T-cell (primary cell): Measurements from ENCODE around the gene SLC1A3. TPM values are rescaled to one million over a fixed set of nuclear protein-coding genes. Genes with fewer than 3 reads are reported as not detected.

Experiments
- ATAC-seq, 4 experiments: fragments of 200-7000 bp in 3 of 4; fragments of 150-1000 bp in 1 of 4; cut with Tn5 transposase; replicated peaks in 1 of 4; 1 replicate in 3 of 4; 2 replicates in 1 of 4; pipeline ENCODE4 v1.10.0; 2021; ENCODE audit warnings: moderate library complexity in 3 of 4, mild to moderate bottlenecking in 2 of 4, moderate number of reproducible peaks in 1 of 4
- CTCF ChIA-PET, 2 donors: fragments of 300-600 bp; sonication (Branson Sonifier 250); formaldehyde crosslinking; loops; one replicate each; lab custom pipeline; 2022; ENCODE audit warnings: antibody characterized with exemption in 2 of 2; lab: Charles Lee
- POLR2A ChIA-PET, 2 donors: fragments of 300-600 bp; sonication (Branson Sonifier 250); formaldehyde crosslinking; loops; one replicate each; lab custom pipeline; 2022; ENCODE audit warnings: antibody characterized with exemption in 2 of 2; lab: Charles Lee
- DNase-seq, 35 experiments: peaks; one replicate each; pipeline versions ENCODE4 v3.0.0 to v3.0.0-alpha.2; 2013 to 2023
- H3K27ac ChIP-seq: one replicate; pipeline ENCODE4 v1.5.1; 2013; ENCODE audit warnings: low read length
- H3K27me3 ChIP-seq, 2 experiments: replicated peaks in 1 of 2; 1 replicate in 1 of 2; 2 replicates in 1 of 2; pipeline versions ENCODE4 v1.6.1 to v1.7.0; 2013; ENCODE audit warnings: low read length in 1 of 2, mixed read lengths in 1 of 2; ENCODE audit not compliant: control insufficient read depth in 2 of 2, insufficient read depth in 2 of 2; ENCODE audit errors: extremely low read depth in 1 of 2
- H3K36me3 ChIP-seq, 2 donors: 1 replicate in 1 of 2; 2 replicates in 1 of 2; pipeline versions ENCODE4 v1.6.1 to v1.7.0; 2013; ENCODE audit warnings: low read length in 1 of 2; ENCODE audit not compliant: control insufficient read depth in 2 of 2, insufficient read depth in 1 of 2; ENCODE audit errors: extremely low read depth in 1 of 2
- H3K4me1 ChIP-seq, 2 experiments: 1 replicate in 1 of 2; 2 replicates in 1 of 2; pipeline versions ENCODE4 v1.6.1 to v1.7.0; 2013; ENCODE audit warnings: low read length in 2 of 2, mixed read lengths in 1 of 2; ENCODE audit not compliant: insufficient read depth in 2 of 2, control insufficient read depth in 1 of 2; ENCODE audit errors: extremely low read depth in 1 of 2
- H3K4me3 ChIP-seq, 2 donors: 1 replicate in 1 of 2; 2 replicates in 1 of 2; pipeline versions ENCODE4 v1.5.1 to v1.7.0; 2013; ENCODE audit warnings: mild to moderate bottlenecking in 2 of 2, low read length in 1 of 2, moderate library complexity in 1 of 2; ENCODE audit not compliant: control insufficient read depth in 1 of 2; ENCODE audit errors: extremely low read depth in 1 of 2
- H3K9me3 ChIP-seq: 2 replicates; pipeline ENCODE4 v1.7.0; 2013
- H3K27ac Mint-ChIP-seq, 2 donors: one replicate each; pipeline ENCODE4 v1.8.0; 2020 to 2021; ENCODE audit warnings: mild to moderate bottlenecking in 2 of 2, mixed read lengths in 2 of 2
- H3K27me3 Mint-ChIP-seq, 2 donors: one replicate each; pipeline ENCODE4 v1.8.0; 2021 to 2022; ENCODE audit warnings: mixed read lengths in 2 of 2
- H3K36me3 Mint-ChIP-seq: one replicate; pipeline ENCODE4 v1.8.0; 2021; ENCODE audit warnings: mixed read lengths
- H3K4me1 Mint-ChIP-seq, 3 donors: one replicate each; pipeline ENCODE4 v1.8.0; 2020 to 2022; ENCODE audit warnings: mixed read lengths in 3 of 3, mild to moderate bottlenecking in 1 of 3
- H3K4me3 Mint-ChIP-seq, 3 donors: one replicate each; pipeline ENCODE4 v1.8.0; 2020 to 2022; ENCODE audit warnings: mild to moderate bottlenecking in 3 of 3, mixed read lengths in 3 of 3, moderate library complexity in 3 of 3
- H3K9me3 Mint-ChIP-seq, 3 donors: one replicate each; pipeline ENCODE4 v1.8.0; 2020 to 2022; ENCODE audit warnings: mixed read lengths in 3 of 3
- WGBS: methylation state at CpG from one replicate; pipeline ENCODE4 v1.1.5; 2013; ENCODE audit warnings: missing lambda C conversion rate; ENCODE audit not compliant: insufficient coverage; 5-methylcytosine and 5-hydroxymethylcytosine counted together
- total RNA-seq, 35 experiments: library from RNA in 6 of 35; stranded (reverse) in 6 of 35; fragments of 120-200 nt in 1 of 35; gene quantifications; one replicate each; pipeline versions ENCODE4 v1.2.1 to v1.2.4 and lab custom pipeline; 2013 to 2026

The SLC1A3 gene
- total RNA-seq, 5 donors from 2014 or later (not counting 1 experiment from before 2014, with no cell fraction given), result 0.12 to 0.25 (median 0.23) TPM; not detected in 2

DNA sequence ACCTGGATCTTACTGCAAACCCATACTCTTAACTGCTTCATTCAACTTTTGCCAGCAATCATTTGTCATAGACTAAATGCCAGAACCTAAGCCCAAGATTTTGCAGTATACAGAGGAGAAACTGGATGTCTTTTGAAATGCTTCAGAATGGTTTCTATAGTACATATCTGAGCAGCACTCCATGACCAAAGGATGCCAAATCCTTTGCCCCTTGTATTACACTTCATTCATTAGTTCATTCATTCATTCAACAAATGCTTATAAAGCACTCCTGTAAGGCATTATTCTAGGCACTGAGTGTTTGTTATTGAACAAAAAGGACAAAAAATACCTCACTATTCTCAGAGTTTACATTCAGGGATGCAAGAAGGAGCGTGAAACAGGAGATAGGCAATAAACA is 119.9 kb downstream of the SLC1A3 start:
- Mint-ChIP-seq H3K9me3 (no peaks in the 10 kb centered on the region), H3K36me3 (no peaks in the 10 kb centered on the region), H3K4me3 (no peak overlapping the region), H3K4me1 (peaks cover 26 to 40% (median 35%) of the 10 kb centered on the region in 3 donors), H3K27me3 (peaks cover 0 to 7% of the 10 kb centered on the region in 2 donors), H3K27ac (no peak overlapping the region)
- ChIA-PET POLR2A (no interaction called here), CTCF (no interaction called here)
- no peak overlapping the region for H3K27ac ChIP-seq
- H3K9me3 ChIP-seq, result no peaks in the 10 kb centered on the region
- no peak for DNase-seq
- no CpG with 5 or more reads among the region's 1 CpG for WGBS
- no peaks in the 10 kb centered on the region for H3K36me3 ChIP-seq
- no peak overlapping the region for H3K4me3 ChIP-seq
- ATAC-seq, result no peak
- peaks cover 4 to 9% of the 10 kb centered on the region in 2 experiments for H3K4me1 ChIP-seq
- H3K27me3 ChIP-seq, result no peaks in the 10 kb centered on the region

DNA sequence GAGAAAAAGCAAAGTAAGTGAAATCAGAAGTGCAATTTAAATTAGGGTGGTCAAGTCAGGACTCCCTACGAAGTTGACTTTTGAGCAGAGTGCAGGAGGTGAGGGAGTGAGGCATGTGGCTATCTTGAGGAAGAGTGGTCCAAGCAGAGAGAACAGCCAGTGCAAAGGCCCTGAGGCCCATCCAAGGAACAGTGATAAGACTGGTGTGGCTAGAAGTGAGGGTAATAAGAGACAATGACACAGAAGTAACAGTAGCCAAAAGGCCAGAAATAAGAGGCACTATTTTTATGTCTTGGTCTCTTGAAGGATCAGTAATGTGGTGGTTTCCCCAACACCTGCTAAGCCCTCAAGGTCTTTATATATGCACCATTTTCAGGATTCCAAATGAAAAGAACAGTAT is 120.4 kb downstream of the SLC1A3 start:
- ChIA-PET POLR2A (no interaction called here), CTCF (no interaction called here)
- Histone ChIP-seq H3K4me3 (no peak overlapping the region), H3K27ac (no peak overlapping the region), H3K36me3 (no peaks in the 10 kb centered on the region), H3K27me3 (no peaks in the 10 kb centered on the region), H3K9me3 (no peaks in the 10 kb centered on the region), H3K4me1 (peaks cover 4 to 9% of the 10 kb centered on the region in 2 experiments)
- no peaks in the 10 kb centered on the region for H3K9me3 Mint-ChIP-seq
- 100% methylated on average over 1 of the region's 1 CpG for WGBS
- H3K4me1 Mint-ChIP-seq, result peaks cover 26 to 40% (median 35%) of the 10 kb centered on the region in 3 donors
- peaks cover 0 to 7% of the 10 kb centered on the region in 2 donors for H3K27me3 Mint-ChIP-seq
- H3K27ac Mint-ChIP-seq, result no peak overlapping the region
- no peak for ATAC-seq
- DNase-seq, result no peak
- no peaks in the 10 kb centered on the region for H3K36me3 Mint-ChIP-seq
- H3K4me3 Mint-ChIP-seq, result no peak overlapping the region

DNA sequence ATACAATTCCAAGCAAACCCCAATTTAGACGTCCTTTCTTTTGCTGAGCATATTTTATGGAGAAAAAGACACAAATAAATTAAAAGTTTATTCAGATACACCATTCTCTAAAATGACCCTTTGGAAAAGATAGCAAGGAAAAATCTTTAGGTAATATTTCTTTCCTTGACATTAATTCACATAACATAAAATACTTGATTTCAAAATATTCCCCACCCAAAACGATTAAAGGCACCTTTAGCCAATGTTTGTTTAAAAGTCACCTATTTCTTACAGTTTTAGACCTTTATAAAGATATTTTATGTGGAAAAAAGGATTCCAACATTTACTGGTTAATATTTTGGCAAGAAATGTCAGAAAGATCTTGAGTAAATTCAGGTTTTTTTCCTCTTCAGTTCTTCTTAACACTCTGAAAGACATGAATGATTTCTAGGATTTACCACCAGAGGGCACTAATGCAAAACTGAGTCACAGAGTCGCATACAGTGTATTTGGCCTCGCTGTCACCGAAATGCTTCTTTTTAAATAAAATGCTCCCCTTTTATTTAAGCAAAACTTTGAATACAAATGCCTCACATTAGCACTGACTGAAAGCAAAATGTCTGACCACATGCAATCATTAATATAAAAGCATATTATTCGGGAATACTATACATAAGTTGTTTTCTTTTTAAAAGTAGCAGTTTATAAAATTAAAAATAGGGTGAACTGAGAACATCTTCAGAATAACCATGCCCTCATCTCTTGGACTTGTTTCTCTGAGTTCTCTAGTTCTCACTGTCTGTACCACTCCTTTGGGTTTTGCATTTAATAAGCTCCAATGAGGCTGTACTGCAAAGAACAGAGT is 122.5 kb downstream of the SLC1A3 start:
- H3K4me3 Mint-ChIP-seq, result no peak overlapping the region
- no peaks in the 10 kb centered on the region for H3K36me3 ChIP-seq
- no peaks in the 10 kb centered on the region for H3K36me3 Mint-ChIP-seq
- ATAC-seq, result peak; percentile 44 to 61 (median 60)
- peak in 4 of 35 experiments; percentile 9 to 75 (median 21) for DNase-seq
- no peaks in the 10 kb centered on the region for H3K9me3 Mint-ChIP-seq
- WGBS, result 40% methylated on average over 1 of the region's 6 CpGs
- ChIA-PET POLR2A (interaction anchor here (0.6 to 1.0 kb wide), 3 partner anchors 8 to 103 kb away, joined by 3 to 6 read pairs (median 3); no protein-coding TSS in a partner anchor), CTCF (interaction anchor here (0.7 to 2.3 kb wide), 16 partner anchors 9 to 277 kb away, joined by 3 to 13 read pairs (median 4); no protein-coding TSS in a partner anchor)
- H3K9me3 ChIP-seq, result no peaks in the 10 kb centered on the region
- H3K27me3 ChIP-seq, result no peaks in the 10 kb centered on the region
- no peak overlapping the region for H3K4me3 ChIP-seq
- peaks cover 16 to 19% (median 17%) of the 10 kb centered on the region in 3 donors for H3K4me1 Mint-ChIP-seq
- peaks cover 3 to 7% of the 10 kb centered on the region in 2 donors for H3K27me3 Mint-ChIP-seq
- H3K4me1 ChIP-seq, result peaks cover 3 to 9% of the 10 kb centered on the region in 2 experiments
- H3K27ac Mint-ChIP-seq, result no peak overlapping the region
- H3K27ac ChIP-seq, result no peak overlapping the region

DNA sequence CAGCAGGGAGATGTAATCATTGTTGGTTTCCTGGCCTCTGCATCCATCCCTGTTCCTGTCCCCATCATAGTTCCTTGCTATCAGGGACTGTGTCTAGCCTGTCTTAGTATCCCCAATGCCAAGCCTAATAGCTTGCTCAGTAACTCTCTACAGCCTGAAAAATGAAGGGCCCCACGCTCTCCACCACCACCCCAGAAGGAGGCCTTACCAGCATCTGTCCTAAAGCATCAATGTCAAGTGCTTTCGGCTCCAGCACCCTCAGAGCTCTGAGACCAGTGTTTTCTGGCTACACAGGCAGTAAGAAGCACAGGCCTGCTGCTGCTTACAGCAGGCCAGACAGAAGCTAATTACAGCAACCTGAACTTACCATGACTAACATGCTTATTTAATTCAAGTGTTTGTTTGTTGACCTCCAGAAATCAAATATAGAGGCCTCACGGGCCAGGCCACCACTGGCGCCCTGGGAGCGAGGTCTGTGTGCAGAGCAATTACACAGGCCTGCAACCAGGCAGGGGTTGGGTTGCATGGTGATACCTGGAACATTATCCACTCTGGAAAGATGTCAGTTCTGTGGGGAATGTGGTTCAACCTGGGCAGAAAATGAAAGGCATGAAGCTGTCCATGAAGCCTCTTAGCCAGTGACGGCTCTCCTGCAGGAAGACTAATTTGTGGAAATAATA is 124.3 kb downstream of the SLC1A3 start:
- H3K4me1 Mint-ChIP-seq, result peaks cover 2 to 5% (median 4%) of the 10 kb centered on the region in 3 donors
- no peak overlapping the region for H3K27ac ChIP-seq

DNA sequence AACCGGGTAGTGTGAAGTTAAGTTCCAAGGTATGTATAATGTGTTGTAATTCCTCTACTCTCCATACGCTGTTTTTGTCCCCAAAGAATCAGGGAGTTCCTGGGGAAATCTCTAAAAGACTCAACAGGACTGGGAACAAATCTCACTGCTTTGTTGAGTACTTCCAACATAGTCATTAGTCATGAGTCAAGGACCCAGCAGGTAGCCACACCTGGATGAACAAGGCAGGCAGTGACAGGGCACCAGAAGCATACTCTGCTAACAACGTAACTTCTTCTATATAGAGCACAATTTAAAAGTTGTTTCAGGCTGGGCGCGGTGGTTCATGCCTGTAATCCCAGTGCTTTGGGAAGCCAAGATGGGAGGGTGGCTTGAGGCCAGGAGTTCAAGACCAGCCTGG is 126.8 kb downstream of the SLC1A3 start:
- Mint-ChIP-seq H3K9me3 (no peaks in the 10 kb centered on the region), H3K27me3 (peaks cover 4 to 11% of the 10 kb centered on the region in 2 donors), H3K36me3 (no peaks in the 10 kb centered on the region), H3K27ac (no peak overlapping the region), H3K4me1 (peaks cover 2 to 5% (median 4%) of the 10 kb centered on the region in 3 donors), H3K4me3 (no peak overlapping the region)
- ChIA-PET POLR2A (no interaction called here), CTCF (no interaction called here)
- H3K36me3 ChIP-seq, result no peaks in the 10 kb centered on the region
- DNase-seq (no peak), ATAC-seq (no peak)
- H3K27ac ChIP-seq, result no peak overlapping the region
- peaks cover 0 to 6% of the 10 kb centered on the region in 2 experiments for H3K27me3 ChIP-seq
- no peak overlapping the region for H3K4me3 ChIP-seq
- no peaks in the 10 kb centered on the region for H3K4me1 ChIP-seq
- H3K9me3 ChIP-seq, result no peaks in the 10 kb centered on the region
- no CpG with 5 or more reads among the region's 5 CpGs for WGBS

More for the DNA sequence above, 124.3 kb downstream of the SLC1A3 start:
- Mint-ChIP-seq H3K4me3 (no peak overlapping the region), H3K9me3 (no peaks in the 10 kb centered on the region), H3K27ac (no peak overlapping the region), H3K27me3 (peaks cover 3 to 11% of the 10 kb centered on the region in 2 donors), H3K36me3 (no peaks in the 10 kb centered on the region)
- ChIA-PET CTCF (interaction anchor here (0.6 to 2.3 kb wide), 13 partner anchors 11 to 484 kb away, joined by 3 to 13 read pairs (median 5); no protein-coding TSS in a partner anchor), POLR2A (interaction anchor here in 1 of 2 donors (0.6 kb wide), 1 partner anchor 425 kb away, joined by 4 read pairs; no protein-coding TSS in a partner anchor)
- 93% methylated on average over 3 of the region's 6 CpGs for WGBS
- no peaks in the 10 kb centered on the region for H3K9me3 ChIP-seq
- H3K36me3 ChIP-seq, result no peaks in the 10 kb centered on the region
- H3K27me3 ChIP-seq, result no peaks in the 10 kb centered on the region
- DNase-seq (no peak), ATAC-seq (no peak)
- no peak overlapping the region for H3K4me3 ChIP-seq
- H3K4me1 ChIP-seq, result no peaks in the 10 kb centered on the region

DNA sequence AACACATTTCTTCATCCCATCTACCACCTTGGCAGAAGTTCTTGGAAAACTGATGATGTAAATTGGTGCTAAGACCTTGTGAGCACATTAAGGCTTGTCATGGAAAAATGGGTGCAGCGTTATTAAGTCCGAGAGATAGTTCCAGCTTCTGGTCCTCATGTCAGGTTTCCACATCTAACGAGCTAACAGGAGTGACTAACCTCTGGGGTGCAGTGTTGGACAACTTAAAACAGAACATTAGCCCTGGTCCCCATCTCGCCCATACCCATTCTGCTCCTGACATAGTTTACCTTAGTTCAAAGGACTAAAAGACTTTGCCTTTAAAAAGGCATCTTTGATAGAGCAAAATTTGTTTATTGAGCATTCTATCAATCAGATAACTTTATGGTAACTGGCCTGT is 128.0 kb downstream of the SLC1A3 start:
- no peaks in the 10 kb centered on the region for H3K36me3 Mint-ChIP-seq
- Histone ChIP-seq H3K4me3 (no peak overlapping the region), H3K9me3 (no peaks in the 10 kb centered on the region), H3K4me1 (no peaks in the 10 kb centered on the region), H3K36me3 (no peaks in the 10 kb centered on the region), H3K27me3 (peaks cover 0 to 6% of the 10 kb centered on the region in 2 experiments), H3K27ac (no peak overlapping the region)
- no peak overlapping the region for H3K4me3 Mint-ChIP-seq
- H3K27me3 Mint-ChIP-seq, result peaks cover 7 to 16% of the 10 kb centered on the region in 2 donors
- POLR2A ChIA-PET, result no interaction called here
- WGBS, result 80% methylated on average over 3 of the region's 4 CpGs
- H3K9me3 Mint-ChIP-seq, result no peaks in the 10 kb centered on the region
- peaks cover under 1 to 2% (median 1%) of the 10 kb centered on the region in 3 donors for H3K4me1 Mint-ChIP-seq
- CTCF ChIA-PET, result interaction anchor here in 1 of 2 donors (1.0 kb wide), 1 partner anchor 9 kb away, joined by 4 read pairs; no protein-coding TSS in a partner anchor
- no peak overlapping the region for H3K27ac Mint-ChIP-seq
- ATAC-seq (no peak), DNase-seq (peak in 1 of 35 experiments; percentile 28)
